ENCODE data around the gene COL15A1.

The COL15A1 gene

DNA sequence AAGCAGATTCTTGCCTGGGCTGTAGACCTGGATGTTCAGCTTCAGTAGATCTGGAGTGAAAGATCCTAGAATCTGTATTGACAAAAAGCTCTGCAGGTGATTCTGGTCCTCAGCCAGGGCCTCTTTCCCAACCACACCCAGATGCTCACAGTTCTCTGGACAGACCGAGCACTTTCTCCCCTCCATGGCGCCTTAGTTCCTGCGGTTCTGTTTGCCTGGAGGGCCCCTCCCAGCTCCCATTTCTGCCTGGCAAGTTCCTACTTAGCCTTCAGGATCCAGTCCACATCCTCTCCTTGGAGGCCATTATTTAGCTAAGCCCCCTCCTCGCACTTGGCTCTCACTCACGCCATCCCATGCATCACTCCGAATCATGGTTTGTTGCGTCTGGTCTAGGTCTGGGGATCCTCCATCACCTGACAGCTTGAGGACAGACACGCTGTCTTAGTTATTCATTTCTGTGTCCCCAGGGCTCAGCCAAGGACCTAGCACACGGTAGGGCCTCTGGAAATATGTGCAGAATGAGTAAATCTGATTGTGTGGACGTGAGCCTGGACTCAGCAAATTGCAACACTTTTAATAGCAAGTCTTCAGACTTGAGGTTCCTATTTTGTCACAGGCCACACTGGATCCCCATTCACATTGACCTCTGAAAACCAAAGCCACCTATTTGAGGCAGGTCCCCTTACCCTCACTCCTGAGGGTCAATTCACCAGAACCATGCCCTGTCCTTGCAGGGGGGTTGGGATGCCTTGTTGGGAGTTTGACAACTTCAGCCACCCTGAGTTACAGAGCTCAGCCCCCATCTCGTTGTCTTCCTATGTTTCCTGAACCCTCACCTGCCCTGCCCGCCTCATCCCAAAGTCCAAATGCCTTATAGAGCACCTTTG lies 50.7 kb downstream of the COL15A1 start:
- H3K9ac ChIP-seq (ENCODE audit: low read length), result no peak overlapping the region
- H3K4me3 ChIP-seq (ENCODE audit: low read length), result no peak overlapping the region
- no peaks in the 10 kb centered on the region for H3K79me2 ChIP-seq (ENCODE audit: low read length)
- peaks cover 3% of the 10 kb centered on the region for H3K27me3 ChIP-seq (replicated peaks; ENCODE audit: insufficient read depth, low read length)
- no peak overlapping the region for H2AFZ ChIP-seq (ENCODE audit: low read length)
- no peaks in the 10 kb centered on the region for H3F3A ChIP-seq (ENCODE audit: insufficient read depth, low read length)
- H3K9me2 ChIP-seq (replicated peaks; ENCODE audit: insufficient read depth, low read length), result no peaks in the 10 kb centered on the region
- no peak for DNase-seq
- H3K36me3 ChIP-seq (replicated peaks; ENCODE audit: insufficient read depth, low read length), result no peaks in the 10 kb centered on the region
- TF ChIP-seq CTCF (IDR thresholded peaks at IDR 0.05; ENCODE audit: low read length), result no peak
- no peak for TF ChIP-seq EZH2phosphoT487 (IDR thresholded peaks at IDR 0.05; ENCODE audit: low read length)
- no peak for TF ChIP-seq EZH2 (optimal IDR thresholded peaks at IDR 0.05; ENCODE audit: low read depth, low read length)
- no peak overlapping the region for H3K4me2 ChIP-seq (ENCODE audit: low read depth, low read length)
- no peak overlapping the region for H3K27ac ChIP-seq (ENCODE audit: low read length)
- H3K4me1 ChIP-seq (ENCODE audit: low read length), result no peaks in the 10 kb centered on the region
- no peaks in the 10 kb centered on the region for H3K9me3 ChIP-seq (replicated peaks; ENCODE audit: insufficient read depth, low read length)
- H4K20me1 ChIP-seq (ENCODE audit: insufficient read depth, low read length), result no peaks in the 10 kb centered on the region

DNA sequence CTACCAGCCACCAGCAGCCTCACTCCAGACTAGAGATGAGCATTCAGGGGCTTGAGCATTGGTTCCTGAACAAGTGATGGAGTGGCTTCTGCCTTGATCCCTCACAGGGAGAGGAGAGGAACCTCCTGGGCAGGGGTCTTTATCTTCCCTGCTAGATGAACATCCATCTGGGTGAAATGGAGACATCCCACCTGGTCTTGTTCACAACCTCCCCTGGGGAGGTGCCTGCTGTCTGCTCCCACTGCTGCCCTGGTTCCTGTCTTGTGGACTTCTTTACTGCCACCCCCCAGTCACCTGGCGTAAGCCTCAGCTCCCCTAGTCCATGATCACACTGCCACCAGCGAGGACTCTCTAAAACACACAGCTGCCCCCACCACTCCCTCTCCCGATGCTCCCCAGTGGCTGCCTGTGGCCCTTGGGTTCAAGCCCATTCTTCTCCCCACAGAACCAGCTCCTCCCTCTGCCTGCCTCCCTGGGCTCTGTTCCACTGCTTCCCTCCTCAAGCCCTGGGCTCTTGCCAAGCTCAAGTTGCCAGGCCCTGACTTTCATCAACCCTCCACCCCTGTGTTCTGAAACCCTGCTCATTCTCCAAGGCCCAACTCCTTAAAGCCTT lies 51.5 kb downstream of the COL15A1 start:
- no peak overlapping the region for H2AFZ ChIP-seq (ENCODE audit: low read length)
- H3K9me3 ChIP-seq (replicated peaks; ENCODE audit: insufficient read depth, low read length), result no peaks in the 10 kb centered on the region
- TF ChIP-seq EZH2 (optimal IDR thresholded peaks at IDR 0.05; ENCODE audit: low read depth, low read length), result no peak
- H3K36me3 ChIP-seq (replicated peaks; ENCODE audit: insufficient read depth, low read length), result no peaks in the 10 kb centered on the region
- H3K27me3 ChIP-seq (replicated peaks; ENCODE audit: insufficient read depth, low read length), result peaks cover 3% of the 10 kb centered on the region; the same call in 1 of the 2 replicates
- DNase-seq, result no peak
- no peaks in the 10 kb centered on the region for H3K9me2 ChIP-seq (replicated peaks; ENCODE audit: insufficient read depth, low read length)
- H4K20me1 ChIP-seq (ENCODE audit: insufficient read depth, low read length), result no peaks in the 10 kb centered on the region
- no peak overlapping the region for H3K4me2 ChIP-seq (ENCODE audit: low read depth, low read length)
- no peak overlapping the region for H3K9ac ChIP-seq (ENCODE audit: low read length)
- H3K4me3 ChIP-seq (ENCODE audit: low read length), result no peak overlapping the region
- no peak overlapping the region for H3K27ac ChIP-seq (ENCODE audit: low read length)
- no peaks in the 10 kb centered on the region for H3K4me1 ChIP-seq (ENCODE audit: low read length)
- H3F3A ChIP-seq (ENCODE audit: insufficient read depth, low read length), result no peaks in the 10 kb centered on the region
- H3K79me2 ChIP-seq (ENCODE audit: low read length), result no peaks in the 10 kb centered on the region

- no peak for TF ChIP-seq CTCF (IDR thresholded peaks at IDR 0.05; ENCODE audit: low read length)
- TF ChIP-seq EZH2 (optimal IDR thresholded peaks at IDR 0.05; ENCODE audit: low read depth, low read length), result no peak
- no peak for TF ChIP-seq EZH2phosphoT487 (IDR thresholded peaks at IDR 0.05; ENCODE audit: low read length)
- no peaks in the 10 kb centered on the region; the same call in 1 of the 2 replicates for H3K27me3 ChIP-seq (replicated peaks; ENCODE audit: insufficient read depth, low read length)
- no peaks in the 10 kb centered on the region for H3F3A ChIP-seq (ENCODE audit: insufficient read depth, low read length)
- no peak overlapping the region for H3K9ac ChIP-seq (ENCODE audit: low read length)
- no peaks in the 10 kb centered on the region for H3K36me3 ChIP-seq (replicated peaks; ENCODE audit: insufficient read depth, low read length)
- no peak overlapping the region for H3K27ac ChIP-seq (ENCODE audit: low read length)
- H3K4me3 ChIP-seq (ENCODE audit: low read length), result no peak overlapping the region
- H3K9me3 ChIP-seq (replicated peaks; ENCODE audit: insufficient read depth, low read length), result no peaks in the 10 kb centered on the region
- H3K79me2 ChIP-seq (ENCODE audit: low read length), result no peaks in the 10 kb centered on the region
- H3K4me1 ChIP-seq (ENCODE audit: low read length), result no peaks in the 10 kb centered on the region
- no peaks in the 10 kb centered on the region for H4K20me1 ChIP-seq (ENCODE audit: insufficient read depth, low read length)
- no peaks in the 10 kb centered on the region for H3K9me2 ChIP-seq (replicated peaks; ENCODE audit: insufficient read depth, low read length)
- no peak overlapping the region for H2AFZ ChIP-seq (ENCODE audit: low read length)
- no peak overlapping the region for H3K4me2 ChIP-seq (ENCODE audit: low read depth, low read length)
- DNase-seq, result no peak
Measured at GRCh38 chr9:98995971-98996504, 52.3 kb downstream of the COL15A1 start.
